GM12878 (cell line): ENCODE results near the gene ZNF783. TPM values are rescaled to one million over a fixed set of nuclear protein-coding genes. Genes with fewer than 3 reads are reported as not detected.

Experiments used
- ATAC-seq: fragments of 200-7000 bp; cut with Tn5 transposase; 3 replicates; pipeline ENCODE4 v1.9.1; 2020; ENCODE audit warnings: mild to moderate bottlenecking, moderate library complexity
- BruUV-seq: library from RNA; stranded (reverse); fragments of 400-500 nt; replicated peaks from 2 replicates; lab custom pipeline; 2021; lab: Mats Ljungman, UMichigan
- CTCF ChIA-PET: fragments of 300-600 bp; sonication (Branson Sonifier 250); formaldehyde crosslinking; extraction: SDS; loops from one replicate; lab custom pipeline; 2021; ENCODE audit warnings: inconsistent platforms; lab: Yijun Ruan, JAX
- POLR2A ChIA-PET: fragments of 350-600 bp; formaldehyde crosslinking; extraction: SDS; loops from one replicate; lab custom pipeline; 2021; ENCODE audit warnings: inconsistent platforms; lab: Charles Lee
- RAD21 ChIA-PET: fragments of 300-600 bp; sonication (Branson Sonifier 250); formaldehyde crosslinking; loops from one replicate; lab custom pipeline; 2023; ENCODE audit warnings: antibody characterized with exemption; ENCODE audit not compliant: unreplicated experiment; lab: Charles Lee
- SMC1A ChIA-PET: fragments of 300-600 bp; sonication (Branson Sonifier 250); formaldehyde crosslinking; loops from one replicate; lab custom pipeline; 2023; ENCODE audit not compliant: unreplicated experiment, uncharacterized antibody; lab: Charles Lee
- DNase-seq: peaks from one replicate; pipeline ENCODE4 v3.0.0-alpha.2; 2011; ENCODE audit warnings: low read depth, low spot score
- FAIRE-seq: peaks from 3 replicates; lab custom pipeline; 2011; peaks lifted over from hg19 to GRCh38; lab: Jason Lieb, UNC
- H2AFZ ChIP-seq: 2 replicates; pipeline ENCODE4 v1.6.0; 2011; ENCODE audit warnings: low read depth, low read length, control low read depth; ENCODE audit not compliant: control insufficient read depth
- H3K27ac ChIP-seq: 2 replicates; pipeline ENCODE4 v1.5.1; 2011; ENCODE audit warnings: control low read depth; ENCODE audit not compliant: control insufficient read depth, insufficient read depth
- H3K27me3 ChIP-seq, 2 experiments: replicated peaks in 1 of 2; 2 replicates each; pipeline versions ENCODE4 v1.6.0 to v1.6.1; 2011; ENCODE audit warnings: low read length in 1 of 2; ENCODE audit not compliant: control insufficient read depth in 2 of 2, insufficient read depth in 2 of 2
- H3K36me3 ChIP-seq, 2 experiments: 2 replicates each; pipeline ENCODE4 v1.5.1; 2011; ENCODE audit warnings: low read length in 1 of 2; ENCODE audit not compliant: control insufficient read depth in 2 of 2, insufficient read depth in 2 of 2
- H3K4me1 ChIP-seq: 2 replicates; pipeline ENCODE4 v1.6.1; 2011; ENCODE audit warnings: mild to moderate bottlenecking, low read length, moderate library complexity, mixed read lengths; ENCODE audit not compliant: control insufficient read depth, insufficient read depth
- H3K4me2 ChIP-seq: 2 replicates; pipeline ENCODE4 v1.6.0; 2011; ENCODE audit warnings: control low read depth; ENCODE audit not compliant: control insufficient read depth, insufficient read depth
- H3K4me3 ChIP-seq: fragments of 200-600 bp; sonication (generic); 2 replicates; pipeline ENCODE4 v1.5.1; 2016
- H3K79me2 ChIP-seq: 2 replicates; pipeline ENCODE4 v1.6.0; 2011; ENCODE audit warnings: low read length; ENCODE audit not compliant: control insufficient read depth, insufficient read depth
- H3K9ac ChIP-seq: 2 replicates; pipeline ENCODE4 v1.8.0; 2011; ENCODE audit warnings: low read length, control low read depth, mixed read lengths; ENCODE audit not compliant: control insufficient read depth, insufficient read depth
- H3K9me3 ChIP-seq: replicated peaks from 3 replicates; pipeline ENCODE4 v1.5.1; 2011; ENCODE audit warnings: mild to moderate bottlenecking, low read length; ENCODE audit not compliant: control insufficient read depth, insufficient read depth
- H4K20me1 ChIP-seq: 2 replicates; pipeline ENCODE4 v1.6.0; 2011; ENCODE audit not compliant: control insufficient read depth, insufficient read depth
- BRCA1 ChIP-seq: IDR thresholded peaks from 2 replicates; pipeline ENCODE4 v1.6.1; 2011; ENCODE audit warnings: low read depth, low read length, improper control_type of control experiment
- EGR1 ChIP-seq, 2 experiments: IDR thresholded peaks; 1 replicate in 1 of 2; 2 replicates in 1 of 2; pipeline ENCODE4 v1.6.1; 2011 to 2012; ENCODE audit warnings: low read depth in 2 of 2, low read length in 2 of 2, borderline replicate concordance in 1 of 2, mild to moderate bottlenecking in 1 of 2, moderate library complexity in 1 of 2
- HDAC6 ChIP-seq: fragments of 200-600 bp; sonication (generic); IDR thresholded peaks from one replicate; pipeline ENCODE4 v1.8.0; 2017; ENCODE audit warnings: antibody characterized with exemption; ENCODE audit not compliant: unreplicated experiment
- KDM1A ChIP-seq: fragments of 200-600 bp; sonication (generic); IDR thresholded peaks from 2 replicates; pipeline ENCODE4 v1.6.1; 2016; ENCODE audit warnings: borderline replicate concordance
- MTA3 ChIP-seq: IDR thresholded peaks from 2 replicates; pipeline ENCODE4 v1.6.1; 2012; ENCODE audit warnings: low read length, inconsistent platforms, borderline replicate concordance
- NBN ChIP-seq: fragments of 450-650 bp; IDR thresholded peaks from 2 replicates; pipeline ENCODE4 v1.6.1; 2016
- RBBP5 ChIP-seq: fragments of 200-600 bp; sonication (generic); conservative IDR thresholded peaks from 2 replicates; pipeline ENCODE4 v1.6.1; 2016
- SMAD1 ChIP-seq: fragments of 450-650 bp; IDR thresholded peaks from 2 replicates; pipeline ENCODE4 v1.6.1; 2018; ENCODE audit warnings: mild to moderate bottlenecking, low read depth; ENCODE audit not compliant: partially characterized antibody
- SRF ChIP-seq, 2 experiments: IDR thresholded peaks; 2 replicates each; pipeline ENCODE4 v1.6.1; 2011; ENCODE audit warnings: low read depth in 2 of 2, low read length in 2 of 2, mild to moderate bottlenecking in 1 of 2, moderate library complexity in 1 of 2
- STAT1 ChIP-seq: fragments of 450-650 bp; conservative IDR thresholded peaks from 2 replicates; pipeline ENCODE4 v1.6.1; 2014; ENCODE audit warnings: antibody characterized with exemption, mild to moderate bottlenecking
- TAF1 ChIP-seq: IDR thresholded peaks from 2 replicates; pipeline ENCODE4 v1.6.1; 2011; ENCODE audit warnings: mild to moderate bottlenecking, low read depth, low read length, borderline replicate concordance
- USF1 ChIP-seq: IDR thresholded peaks from 2 replicates; pipeline ENCODE4 v1.6.1; 2011; ENCODE audit warnings: borderline replicate concordance, low read depth, mild to moderate bottlenecking, moderate library complexity, mixed read lengths, low read length; ENCODE audit not compliant: insufficient read depth; ENCODE audit errors: extremely low read length
- YY1 ChIP-seq: IDR thresholded peaks from 2 replicates; pipeline ENCODE4 v1.6.1; 2011; ENCODE audit warnings: low read depth, mild to moderate bottlenecking, low read length
- ZNF384 ChIP-seq: IDR thresholded peaks from 2 replicates; pipeline ENCODE4 v1.6.1; 2012; ENCODE audit warnings: low read depth, mild to moderate bottlenecking, low read length, improper control_type of control experiment, borderline replicate concordance
- WGBS: methylation state at CpG from one replicate; pipeline ENCODE4 v1.1.6; 2016; ENCODE audit warnings: low lambda C conversion rate; ENCODE audit not compliant: insufficient replicate concordance, insufficient coverage; ENCODE audit errors: missing lambda C conversion rate; 5-methylcytosine and 5-hydroxymethylcytosine counted together
- in situ Hi-C: fragments of 300-500 bp; cut with MboI; formaldehyde crosslinking; loops from 9 replicates; pipeline ENCODE4 v1.14.3; 2018; ENCODE audit warnings: mixed read lengths
- intact Hi-C: fragments of 100-400 bp; cut with micrococcal nuclease; formaldehyde crosslinking; loops from one replicate; pipeline ENCODE4 v1.14.2; 2022; ENCODE audit not compliant: unreplicated experiment
- polyA plus RNA-seq, 11 experiments: library from polyadenylated mRNA; depleted of rRNA in 4 of 11; unstranded in 6 of 11; stranded (reverse) in 5 of 11; fragments of >200 nt; fragmentation: Nextera tagmentation in 4 of 11; fragmentation: Illumina TruSeq in 1 of 11; extraction: Ambion mirVana in 4 of 11; extraction: Trizol in 1 of 11; gene quantifications; 1 replicate in 1 of 11; 2 replicates in 10 of 11; pipeline versions ENCODE4 v1.2.1 to v1.2.3, GENCODE V29; 2011 to 2016; ENCODE audit warnings: inconsistent platforms in 2 of 11, missing spikeins in 2 of 11, low read depth in 1 of 11
- total RNA-seq, 4 experiments: library from RNA; depleted of rRNA in 3 of 4; stranded (reverse); fragments of >200 nt in 3 of 4; fragmentation: Illumina TruSeq in 1 of 4; extraction: Trizol in 1 of 4; gene quantifications; 2 replicates each; pipeline versions ENCODE4 v1.2.1 to v1.2.3, GENCODE V29; 2013 to 2021

ZNF783 gene
- total and polyA plus RNA-seq, 10 of the 15 experiments (the other 5 are each of a cell fraction or from before 2014, with no cell fraction given) = 2.0 to 14.4 (median 6.4) TPM

- POLR2A ChIA-PET = interaction anchor here (0.6 kb wide), 1 partner anchor 289 kb away, joined by 4 read pairs; no protein-coding TSS in a partner anchor
- TF ChIP-seq NBN (no peak), HDAC6 (no peak), MTA3 (no peak), TAF1 (no peak), YY1 (no peak), ZNF384 (0 out of 2 replicates have a peak, but pooled peaks have one; percentile 12)
- TF ChIP-seq, all 136 proteins: peak for 1
- Histone ChIP-seq H3K4me3 (no peak overlapping the region), H4K20me1 (no peaks in the 10 kb centered on the region), H3K27me3 (no peaks in the 10 kb centered on the region), H3K4me1 (peaks cover 3% of the 10 kb centered on the region; the same call in 1 of the 2 replicates), H3K27ac (no peak overlapping the region), H3K79me2 (no peaks in the 10 kb centered on the region), H3K4me2 (peak overlapping the region; percentile 38), H3K9me3 (no peaks in the 10 kb centered on the region; the same call in 2 of the 3 replicates), H3K36me3 (no peaks in the 10 kb centered on the region), H3K9ac (no peak overlapping the region), H2AFZ (peak overlapping the region; percentile 90)
- ChIA-PET CTCF (interaction anchor here (0.6 to 1.3 kb wide), 3 partner anchors 10 to 1485 kb away, joined by 3 read pairs; partner anchors contain the start of gene ZNF282), SMC1A (no interaction called here), RAD21 (no interaction called here)
- intact Hi-C loops (no loop called here), in situ Hi-C loops (no loop called here)
- ATAC-seq = peak; percentile 63
- no TSS peak for BruUV-seq
- WGBS = 12% methylated on average over 5 of the region's 5 CpGs
- FAIRE-seq = no peak
- DNase-seq = no peak
Measured at GRCh38 chr7:149321978-149322541, 60.1 kb downstream of the ZNF783 start.

- Histone ChIP-seq H3K4me3 (no peak overlapping the region), H3K27me3 (no peaks in the 10 kb centered on the region), H3K4me1 (peaks cover 3% of the 10 kb centered on the region; the same call in 1 of the 2 replicates), H4K20me1 (no peaks in the 10 kb centered on the region), H3K27ac (no peak overlapping the region), H3K9ac (no peak overlapping the region), H3K9me3 (no peaks in the 10 kb centered on the region; the same call in 2 of the 3 replicates), H3K79me2 (no peaks in the 10 kb centered on the region), H3K36me3 (no peaks in the 10 kb centered on the region), H2AFZ (no peak overlapping the region), H3K4me2 (no peak overlapping the region)
- in situ Hi-C loops (no loop called here), intact Hi-C loops (no loop called here)
- ATAC-seq (no peak), FAIRE-seq (no peak), DNase-seq (no peak)
- ChIA-PET RAD21 (no interaction called here), CTCF (interaction anchor here (0.6 to 1.3 kb wide), 4 partner anchors 9 to 1486 kb away, joined by 3 to 4 read pairs (median 3); partner anchors contain the start of gene ZNF282), SMC1A (interaction anchor here (0.8 kb wide), 1 partner anchor 135 kb away, joined by 4 read pairs; no protein-coding TSS in a partner anchor), POLR2A (interaction anchor here (0.6 kb wide), 1 partner anchor 289 kb away, joined by 4 read pairs; no protein-coding TSS in a partner anchor)
- BruUV-seq = no TSS peak
- TF ChIP-seq KDM1A (no peak), BRCA1 (no peak), USF1 (no peak), SMAD1 (no peak), SRF (IDR thresholded peaks at IDR 0.05; ENCODE audit: low read depth in 2 of 2, low read length in 2 of 2) (no peak), STAT1 (no peak), RBBP5 (no peak), EGR1 (IDR thresholded peaks at IDR 0.05; ENCODE audit: borderline replicate concordance in 1 of 2, low read depth in 2 of 2, low read length in 2 of 2) (no peak)
Measured at GRCh38 chr7:149322737-149323136, 60.7 kb downstream of the ZNF783 start.
